Mucosa of rectum (tissue), 2 donors: ENCODE measurements around the gene SNRK.

ENCODE experiments used
- H3K27ac ChIP-seq, 2 donors: one replicate each; pipeline ENCODE4 v1.7.0; 2013; ENCODE audit warnings: inconsistent platforms in 2 of 2, low read depth in 2 of 2, low read length in 2 of 2
- H3K27me3 ChIP-seq, 2 donors: one replicate each; pipeline ENCODE4 v1.7.0; 2013; ENCODE audit warnings: low read length in 2 of 2; ENCODE audit not compliant: control insufficient read depth in 2 of 2, insufficient read depth in 2 of 2
- H3K36me3 ChIP-seq, 2 donors: one replicate each; pipeline ENCODE4 v1.7.0; 2013; ENCODE audit warnings: low read length in 2 of 2; ENCODE audit not compliant: control insufficient read depth in 2 of 2, insufficient read depth in 2 of 2
- H3K4me1 ChIP-seq, 2 donors: one replicate each; pipeline ENCODE4 v1.7.0; 2013; ENCODE audit warnings: low read length in 2 of 2, mild to moderate bottlenecking in 1 of 2; ENCODE audit not compliant: control insufficient read depth in 2 of 2, insufficient read depth in 2 of 2
- H3K4me3 ChIP-seq, 2 donors: one replicate each; pipeline ENCODE4 v1.7.0; 2013; ENCODE audit warnings: low read length in 2 of 2
- H3K9ac ChIP-seq, 2 donors: one replicate each; pipeline ENCODE4 v1.7.0; 2013; ENCODE audit warnings: low read length in 2 of 2, low read depth in 1 of 2, mild to moderate bottlenecking in 1 of 2
- H3K9me3 ChIP-seq, 2 donors: one replicate each; pipeline ENCODE4 v1.7.0; 2013; ENCODE audit warnings: low read length in 2 of 2; ENCODE audit not compliant: control insufficient read depth in 2 of 2
- donor health status: healthy.
- donor health status: Normal muscosa, but diverticular disease.

Gene SNRK

DNA sequence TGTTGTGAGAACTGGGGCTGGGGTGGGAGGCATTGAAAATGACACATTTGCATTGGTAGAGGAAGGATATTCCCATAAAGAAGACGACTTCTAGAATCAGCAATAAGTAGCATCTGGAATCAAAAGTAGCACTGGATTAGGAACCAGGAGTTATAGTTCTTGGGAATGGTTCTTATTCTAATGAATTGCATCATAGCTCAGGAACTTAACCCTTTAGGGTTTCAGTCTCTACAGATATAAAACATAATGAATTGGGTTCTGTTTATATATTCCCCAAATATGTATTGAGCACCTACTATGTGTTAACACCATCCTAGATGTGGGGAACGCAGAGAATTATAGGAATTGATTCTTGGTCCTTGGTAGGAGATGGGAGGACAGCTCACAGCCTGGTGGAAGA lies 16.3 kb upstream of the SNRK start:
- no peaks in the 10 kb centered on the region for H3K36me3 ChIP-seq
- H3K27ac ChIP-seq = no peak overlapping the region
- H3K27me3 ChIP-seq = no peaks in the 10 kb centered on the region
- H3K4me1 ChIP-seq = no peaks in the 10 kb centered on the region
- H3K9ac ChIP-seq = no peak overlapping the region
- H3K9me3 ChIP-seq = no peaks in the 10 kb centered on the region
- no peak overlapping the region for H3K4me3 ChIP-seq

- Histone ChIP-seq H3K4me1 (no peaks in the 10 kb centered on the region), H3K27ac (no peak overlapping the region), H3K9me3 (no peaks in the 10 kb centered on the region), H3K9ac (no peak overlapping the region), H3K36me3 (no peaks in the 10 kb centered on the region), H3K4me3 (no peak overlapping the region), H3K27me3 (no peaks in the 10 kb centered on the region)
These were observed 12.9 kb upstream of the SNRK start for GRCh38 chr3:43273416-43273815.

DNA sequence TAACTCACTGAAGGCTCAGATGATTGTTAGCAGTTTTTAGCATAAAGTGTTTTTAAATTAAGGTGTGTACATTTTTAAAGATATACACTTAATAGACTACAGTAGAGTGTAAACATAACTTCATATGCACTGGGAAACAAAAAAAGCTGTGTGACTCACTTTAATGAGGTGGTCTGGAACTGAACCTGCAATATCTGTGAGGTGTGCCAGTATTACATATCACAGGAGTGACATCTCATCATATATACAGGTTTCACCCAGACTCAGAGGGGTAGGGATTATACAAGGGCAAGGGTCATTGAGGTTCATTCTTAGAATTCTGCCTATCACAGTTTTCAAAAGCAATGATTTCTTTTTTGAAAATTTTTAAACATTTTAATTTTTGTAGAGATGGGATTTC lies 7.3 kb upstream of the SNRK start:
- no peaks in the 10 kb centered on the region for H3K36me3 ChIP-seq
- H3K27ac ChIP-seq = no peak overlapping the region
- H3K9ac ChIP-seq = no peak overlapping the region
- no peaks in the 10 kb centered on the region for H3K27me3 ChIP-seq
- H3K4me3 ChIP-seq = no peak overlapping the region
- no peaks in the 10 kb centered on the region for H3K9me3 ChIP-seq
- H3K4me1 ChIP-seq = no peaks in the 10 kb centered on the region

- H3K4me3 ChIP-seq = no peak overlapping the region
- H3K27me3 ChIP-seq = no peaks in the 10 kb centered on the region
- no peak overlapping the region for H3K9ac ChIP-seq
- H3K4me1 ChIP-seq = no peaks in the 10 kb centered on the region
- no peaks in the 10 kb centered on the region for H3K9me3 ChIP-seq
- H3K27ac ChIP-seq = no peak overlapping the region
- H3K36me3 ChIP-seq = no peaks in the 10 kb centered on the region
These were observed 6.8 kb upstream of the SNRK start for GRCh38 chr3:43279532-43279931.

DNA sequence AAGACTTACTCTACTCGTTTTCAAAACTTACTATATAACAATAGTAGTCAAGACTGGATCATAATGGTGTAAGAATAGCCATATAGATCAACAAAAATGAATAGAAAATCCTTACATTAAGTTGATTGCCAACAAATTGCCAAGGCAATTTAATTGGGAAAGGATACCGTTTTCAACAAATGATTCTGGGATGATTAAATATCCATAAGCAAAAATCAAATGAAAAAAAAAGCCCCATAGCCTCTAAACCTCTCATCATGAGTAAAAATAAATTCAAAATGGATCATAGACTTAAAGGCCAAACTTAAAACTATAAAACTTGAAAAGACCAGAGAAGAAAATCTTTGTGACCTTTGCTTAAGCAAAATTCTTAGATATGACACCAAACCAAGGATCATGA lies 5.3 kb upstream of the SNRK start:
- Histone ChIP-seq H3K9me3 (no peaks in the 10 kb centered on the region), H3K27ac (no peak overlapping the region), H3K36me3 (no peaks in the 10 kb centered on the region), H3K27me3 (no peaks in the 10 kb centered on the region), H3K4me3 (no peak overlapping the region), H3K9ac (no peak overlapping the region), H3K4me1 (peaks cover 0 to 3% of the 10 kb centered on the region in 2 donors)

GRCh38 chr3:43284171-43284570 lies 2.2 kb upstream of the SNRK start:
- Histone ChIP-seq H3K4me1 (peaks cover 10 to 23% of the 10 kb centered on the region in 2 donors), H3K36me3 (no peaks in the 10 kb centered on the region), H3K9ac (no peak overlapping the region), H3K9me3 (no peaks in the 10 kb centered on the region), H3K4me3 (no peak overlapping the region), H3K27ac (no peak overlapping the region), H3K27me3 (no peaks in the 10 kb centered on the region)

DNA sequence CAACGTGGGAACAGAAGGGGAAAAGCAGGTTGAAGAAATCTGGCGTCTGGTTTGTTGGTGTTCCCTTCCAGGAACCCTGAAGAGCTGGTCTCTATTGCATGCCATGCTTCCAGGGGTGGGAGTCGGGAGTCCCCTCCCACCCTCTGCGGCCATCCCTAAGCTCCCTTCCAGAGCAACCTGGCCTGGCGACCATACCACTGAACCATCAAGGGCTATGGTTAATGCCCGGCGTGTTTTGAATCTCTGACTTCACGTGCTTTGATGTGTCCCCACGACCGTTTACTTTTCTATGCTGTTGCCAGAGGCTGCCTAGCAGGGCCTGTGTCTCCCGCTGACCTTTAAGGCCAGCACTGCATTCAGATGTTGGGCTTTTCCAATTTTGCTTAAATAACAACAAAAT lies 696 bp upstream of the SNRK start:
- Histone ChIP-seq H3K36me3 (peaks cover 0 to 4% of the 10 kb centered on the region in 2 donors), H3K4me1 (peaks cover 14 to 29% of the 10 kb centered on the region in 2 donors), H3K4me3 (peak overlapping the region; percentile 80 to 91), H3K9me3 (no peaks in the 10 kb centered on the region), H3K27ac (no peak overlapping the region), H3K9ac (peak overlapping the region in 1 of 2 donors; percentile 76), H3K27me3 (no peaks in the 10 kb centered on the region)

DNA sequence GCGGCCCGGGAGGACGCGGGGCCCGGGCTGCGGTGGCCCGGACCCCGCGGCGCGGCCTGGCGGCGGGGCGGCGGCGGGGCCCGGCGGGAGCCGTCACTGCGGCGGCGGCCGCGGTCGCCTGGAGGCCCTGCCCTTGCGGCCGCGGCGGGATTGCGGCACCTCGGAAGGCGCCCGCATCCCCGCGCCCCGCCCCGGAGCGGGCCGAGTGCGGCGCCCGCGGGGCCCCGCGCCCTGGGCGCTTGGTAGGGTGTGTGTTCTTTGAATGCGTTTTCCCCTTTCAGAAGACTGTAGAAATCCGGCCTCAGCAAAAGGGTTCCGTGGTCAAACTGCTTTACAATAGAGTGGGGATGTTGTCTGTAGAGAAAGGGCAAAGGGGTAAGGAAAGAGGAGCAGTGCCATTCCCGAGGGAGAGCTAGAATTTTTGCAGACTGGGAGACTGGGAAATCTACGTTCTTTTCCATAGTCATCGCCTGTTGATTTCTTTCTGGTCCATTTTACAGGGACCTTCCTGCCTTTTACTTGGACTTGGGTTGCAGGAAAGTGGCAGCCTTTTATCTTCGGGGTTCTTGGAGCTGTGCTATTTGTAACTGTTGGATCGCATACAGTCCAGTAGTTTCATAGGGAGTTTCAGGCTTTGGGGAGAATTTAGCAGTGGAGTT lies 630 bp downstream of the SNRK start:
- Histone ChIP-seq H3K9ac (peak overlapping the region; percentile 76 to 89), H3K9me3 (no peaks in the 10 kb centered on the region), H3K4me1 (peaks cover 17 to 35% of the 10 kb centered on the region in 2 donors), H3K36me3 (peaks cover 0 to 4% of the 10 kb centered on the region in 2 donors), H3K27ac (peak overlapping the region; percentile 82 to 84), H3K4me3 (peak overlapping the region; percentile 91), H3K27me3 (no peaks in the 10 kb centered on the region)

DNA sequence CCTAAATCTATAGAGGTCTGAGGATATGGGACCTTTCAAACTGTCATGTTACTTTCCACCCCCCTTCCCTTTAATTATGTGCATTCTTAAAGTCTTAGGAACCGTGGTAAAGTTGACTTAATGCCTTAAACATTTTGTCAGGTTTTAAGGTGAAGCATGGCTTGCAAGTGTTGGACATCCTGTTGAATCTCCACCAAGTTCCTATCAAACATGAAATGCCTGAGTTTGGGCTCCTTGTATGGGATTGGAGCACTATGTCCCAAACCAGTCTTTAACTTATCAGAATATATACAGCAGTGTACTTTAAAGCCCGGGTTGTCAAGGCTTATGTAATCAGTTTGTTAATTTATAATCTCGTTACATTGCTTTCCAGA lies 1.1 kb downstream of the SNRK start:
- no peaks in the 10 kb centered on the region for H3K27me3 ChIP-seq
- peaks cover 0 to 4% of the 10 kb centered on the region in 2 donors for H3K36me3 ChIP-seq
- H3K9ac ChIP-seq = peak overlapping the region; percentile 76 to 89
- peaks cover 17 to 35% of the 10 kb centered on the region in 2 donors for H3K4me1 ChIP-seq
- peak overlapping the region; percentile 82 to 84 for H3K27ac ChIP-seq
- peak overlapping the region; percentile 85 to 91 for H3K4me3 ChIP-seq
- no peaks in the 10 kb centered on the region for H3K9me3 ChIP-seq

DNA sequence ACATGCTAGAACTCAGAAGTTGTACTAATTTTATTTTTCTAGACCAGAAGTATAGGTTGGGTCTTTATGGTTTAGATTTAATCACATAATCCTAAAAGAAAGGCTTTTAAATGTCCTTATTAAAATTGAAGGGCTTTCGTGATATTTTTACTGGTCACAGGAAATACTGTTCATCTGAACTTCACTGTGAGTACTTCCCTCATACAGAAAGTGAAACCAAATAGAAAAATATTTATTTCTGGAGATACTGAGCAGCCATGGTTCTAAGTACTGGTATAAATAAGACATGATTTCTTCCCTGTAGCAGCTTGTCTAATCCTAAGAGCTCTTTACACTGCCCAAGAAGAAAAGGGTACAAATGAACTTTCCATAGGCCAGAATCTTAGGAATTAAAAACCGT lies 2.0 kb downstream of the SNRK start:
- H3K27ac ChIP-seq = peak overlapping the region; percentile 60 to 69
- H3K36me3 ChIP-seq = peaks cover 0 to 4% of the 10 kb centered on the region in 2 donors
- peak overlapping the region; percentile 18 to 76 for H3K9ac ChIP-seq
- H3K27me3 ChIP-seq = no peaks in the 10 kb centered on the region
- H3K9me3 ChIP-seq = no peaks in the 10 kb centered on the region
- H3K4me1 ChIP-seq = peaks cover 17 to 35% of the 10 kb centered on the region in 2 donors
- H3K4me3 ChIP-seq = peak overlapping the region; percentile 60 to 91
